Endodermal cell (in vitro differentiated cells): ENCODE results near the gene ADCK2. TPM values are rescaled to one million over a fixed set of nuclear protein-coding genes. Genes with fewer than 3 reads are reported as not detected.

ENCODE experiments used
- DNase-seq: peaks from one replicate; pipeline ENCODE4 v3.0.0-alpha.2; 2017
- H3K27ac ChIP-seq: 2 replicates; pipeline ENCODE4 v1.5.1; 2013; ENCODE audit warnings: mild to moderate bottlenecking, low read depth, low read length, moderate library complexity
- H3K27me3 ChIP-seq: 2 replicates; pipeline ENCODE4 v1.6.1; 2013; ENCODE audit warnings: mild to moderate bottlenecking, low read length, moderate library complexity; ENCODE audit not compliant: insufficient read depth, control insufficient read depth, poor library complexity, severe bottlenecking
- H3K36me3 ChIP-seq: 2 replicates; pipeline ENCODE4 v1.7.0; 2013; ENCODE audit warnings: mild to moderate bottlenecking, low read length, moderate library complexity; ENCODE audit not compliant: control insufficient read depth, insufficient read depth
- H3K4me1 ChIP-seq: one replicate; pipeline ENCODE4 v1.7.0; 2013; ENCODE audit warnings: low read length; ENCODE audit not compliant: control insufficient read depth, insufficient read depth
- H3K4me3 ChIP-seq: 2 replicates; pipeline ENCODE4 v1.5.1; 2013; ENCODE audit warnings: mild to moderate bottlenecking, low read length, moderate library complexity
- H3K9ac ChIP-seq: 2 replicates; pipeline ENCODE4 v1.6.1; 2013; ENCODE audit warnings: mild to moderate bottlenecking, low read length, moderate library complexity; ENCODE audit not compliant: poor library complexity, severe bottlenecking; ENCODE audit errors: extremely low read depth
- H3K9me3 ChIP-seq: 2 replicates; pipeline ENCODE4 v1.6.1; 2013; ENCODE audit warnings: mild to moderate bottlenecking, low read length, moderate library complexity; ENCODE audit not compliant: control insufficient read depth
- H3K27ac Mint-ChIP-seq: 2 replicates; pipeline ENCODE4 v1.8.0; 2020; ENCODE audit warnings: mixed read lengths
- H3K27me3 Mint-ChIP-seq: 2 replicates; pipeline ENCODE4 v1.8.0; 2021; ENCODE audit warnings: mild to moderate bottlenecking, mixed read lengths; ENCODE audit not compliant: insufficient read depth
- H3K36me3 Mint-ChIP-seq: 2 replicates; pipeline ENCODE4 v1.8.0; 2020; ENCODE audit warnings: low read depth, mixed read lengths
- H3K4me1 Mint-ChIP-seq: 2 replicates; pipeline ENCODE4 v1.8.0; 2020; ENCODE audit warnings: mixed read lengths
- H3K4me3 Mint-ChIP-seq: 2 replicates; pipeline ENCODE4 v1.8.0; 2020; ENCODE audit warnings: mild to moderate bottlenecking, moderate library complexity, mixed read lengths
- H3K9me3 Mint-ChIP-seq: 2 replicates; pipeline ENCODE4 v1.8.0; 2020; ENCODE audit warnings: mild to moderate bottlenecking, mixed read lengths
- CTCF ChIP-seq: fragments of 200-600 bp; sonication (generic); conservative IDR thresholded peaks from 2 replicates; pipeline ENCODE4 v1.5.0; 2021; ENCODE audit warnings: antibody characterized with exemption, mild to moderate bottlenecking
- WGBS, 2 experiments: methylation state at CpG; one replicate each; pipeline versions ENCODE4 v1.1.5 to v1.1.7; 2013; ENCODE audit warnings: missing lambda C conversion rate in 2 of 2, mixed read lengths in 1 of 2; ENCODE audit not compliant: insufficient coverage in 1 of 2, insufficient read length in 1 of 2; 5-methylcytosine and 5-hydroxymethylcytosine counted together
- total RNA-seq, 2 donors: library from RNA; stranded (reverse); fragmentation: NEBNext Ultra II Directional in 1 of 2; extraction: Animal tissue kit (Norgen Biotek cat#: 25700) in 1 of 2; gene quantifications; 2 replicates in 1 of 2; 3 replicates in 1 of 2; pipeline ENCODE4 v1.2.1, GENCODE V29; 2021

ADCK2 gene
- total RNA-seq, 2 donors from 2014 or later = 13.5 to 17.8 TPM

- Mint-ChIP-seq H3K36me3 (peaks cover 36% of the 10 kb centered on the region), H3K27me3 (no peaks in the 10 kb centered on the region), H3K4me3 (no peak overlapping the region), H3K9me3 (peaks cover 34% of the 10 kb centered on the region), H3K4me1 (no peaks in the 10 kb centered on the region), H3K27ac (no peak overlapping the region)
- TF ChIP-seq CTCF = no peak
- Histone ChIP-seq H3K27me3 (no peaks in the 10 kb centered on the region), H3K9me3 (peaks cover 25% of the 10 kb centered on the region), H3K4me1 (peaks cover 8% of the 10 kb centered on the region), H3K36me3 (peaks cover 8% of the 10 kb centered on the region), H3K9ac (no peak overlapping the region), H3K4me3 (peak overlapping the region; percentile 11), H3K27ac (no peak overlapping the region)
- 88 to 93% methylated on average over 6 to 10 of the region's 10 CpGs for WGBS, 2 experiments
- no peak for DNase-seq
These were observed 41.7 kb downstream of the ADCK2 start for GRCh38 chr7:140714331-140715040.

- H3K36me3 ChIP-seq = peaks cover 13% of the 10 kb centered on the region
- no peaks in the 10 kb centered on the region for H3K4me1 Mint-ChIP-seq
- H3K9ac ChIP-seq = no peak overlapping the region
- H3K9me3 ChIP-seq = peaks cover 16% of the 10 kb centered on the region
- no peaks in the 10 kb centered on the region for H3K27me3 Mint-ChIP-seq
- no peak overlapping the region for H3K4me3 Mint-ChIP-seq
- no peak overlapping the region for H3K27ac ChIP-seq
- H3K4me3 ChIP-seq = no peak overlapping the region
- peaks cover 8% of the 10 kb centered on the region for H3K4me1 ChIP-seq
- H3K9me3 Mint-ChIP-seq = peaks cover 7% of the 10 kb centered on the region
- H3K27me3 ChIP-seq = no peaks in the 10 kb centered on the region
- 92 to 93% methylated on average over 3 to 5 of the region's 5 CpGs for WGBS, 2 experiments
- no peak overlapping the region for H3K27ac Mint-ChIP-seq
- H3K36me3 Mint-ChIP-seq = peaks cover 20% of the 10 kb centered on the region
- no peak for DNase-seq
- no peak for TF ChIP-seq CTCF
These were observed 47.0 kb downstream of the ADCK2 start for GRCh38 chr7:140719721-140720120.

GRCh38 chr7:140722254-140722653, 49.5 kb downstream of the ADCK2 start:
- Histone ChIP-seq H3K9me3 (no peaks in the 10 kb centered on the region), H3K4me3 (no peak overlapping the region), H3K36me3 (peaks cover 26% of the 10 kb centered on the region), H3K27me3 (no peaks in the 10 kb centered on the region), H3K27ac (no peak overlapping the region), H3K9ac (no peak overlapping the region), H3K4me1 (no peaks in the 10 kb centered on the region)
- 96% methylated on average over 1 of the region's 1 CpG; no CpG with 5 or more reads in 1 of the 2 experiments for WGBS, 2 experiments
- Mint-ChIP-seq H3K27me3 (no peaks in the 10 kb centered on the region), H3K4me3 (no peak overlapping the region), H3K36me3 (peaks cover 16% of the 10 kb centered on the region), H3K4me1 (no peaks in the 10 kb centered on the region), H3K9me3 (no peaks in the 10 kb centered on the region), H3K27ac (no peak overlapping the region)
- no peak for TF ChIP-seq CTCF
- no peak for DNase-seq
